Ectodermal cell (in vitro differentiated cells): Measurements from ENCODE around the gene RPS14.
A peak's percentile ranks its signal among the peaks of the same experiment; 100 is the strongest.
"Not testable (repeated sequence)": the region's sequence is repeated elsewhere in the genome, so short reads cannot be mapped to it uniquely, and the experiment has no call there.

Experiments
- H3K27ac ChIP-seq: 2 replicates; pipeline ENCODE4 v1.7.0; 2013; ENCODE audit warnings: mild to moderate bottlenecking, low read depth, low read length; ENCODE audit not compliant: insufficient read depth, poor library complexity, severe bottlenecking
- H3K27me3 ChIP-seq: 2 replicates; pipeline ENCODE4 v1.7.0; 2013; ENCODE audit warnings: mild to moderate bottlenecking, low read length; ENCODE audit not compliant: insufficient read depth, control insufficient read depth, poor library complexity, severe bottlenecking
- H3K36me3 ChIP-seq: one replicate; pipeline ENCODE4 v1.7.0; 2013; ENCODE audit warnings: low read length; ENCODE audit not compliant: control insufficient read depth, insufficient read depth
- H3K4me1 ChIP-seq: one replicate; pipeline ENCODE4 v1.7.0; 2013; ENCODE audit warnings: low read length; ENCODE audit not compliant: control insufficient read depth, insufficient read depth
- H3K4me3 ChIP-seq: 2 replicates; pipeline ENCODE4 v1.7.0; 2013; ENCODE audit warnings: low read depth, low read length, control low read depth; ENCODE audit not compliant: insufficient read depth
- H3K9me3 ChIP-seq: 2 replicates; pipeline ENCODE4 v1.7.0; 2013; ENCODE audit warnings: mild to moderate bottlenecking, low read length, moderate library complexity; ENCODE audit not compliant: control insufficient read depth
- WGBS, 2 experiments: methylation state at CpG; one replicate each; pipeline ENCODE4 v1.1.7; 2013; ENCODE audit warnings: missing lambda C conversion rate in 2 of 2; 5-methylcytosine and 5-hydroxymethylcytosine counted together

RPS14 gene

DNA sequence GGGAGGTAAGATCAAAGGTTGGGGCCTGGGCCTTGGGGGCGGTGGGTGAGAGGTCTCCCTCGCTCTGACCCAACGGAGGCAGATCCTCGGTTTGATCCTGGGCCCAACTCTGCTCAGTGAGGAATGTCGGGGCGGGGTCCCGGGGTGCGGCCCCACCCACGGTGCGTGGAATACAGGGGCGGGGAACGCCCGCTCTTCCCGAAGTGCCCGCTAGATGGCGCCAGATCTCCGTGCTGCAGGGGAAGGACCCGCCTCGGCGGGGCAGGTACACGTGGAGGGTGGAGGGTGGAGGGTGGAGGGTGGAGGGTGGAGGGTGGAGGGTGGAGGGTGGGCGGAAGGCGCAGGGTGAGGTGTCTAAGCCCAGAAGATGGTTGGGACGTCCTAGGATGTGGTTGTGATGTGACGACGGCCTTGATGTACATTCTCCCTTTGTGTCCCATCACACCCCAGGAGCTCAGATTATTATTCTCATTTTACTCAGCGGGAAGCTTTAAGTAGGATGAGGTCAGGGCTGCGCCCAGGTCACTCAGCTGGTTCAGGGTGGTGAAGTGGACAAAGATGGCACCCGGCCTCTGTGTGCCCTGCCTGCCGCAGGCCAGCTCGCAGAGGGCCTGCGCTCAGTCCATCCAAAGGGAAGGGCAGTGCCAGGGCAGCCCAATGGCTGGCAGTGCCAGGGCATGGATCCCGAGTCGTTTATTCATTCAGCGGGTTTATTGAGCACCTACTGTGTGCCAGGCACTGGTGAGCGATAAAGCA lies 9.4 kb upstream of the RPS14 start:
- H3K36me3 ChIP-seq, result no peaks in the 10 kb centered on the region
- no peaks in the 10 kb centered on the region for H3K27me3 ChIP-seq
- H3K4me1 ChIP-seq, result peaks cover 9% of the 10 kb centered on the region
- H3K27ac ChIP-seq, result no peak overlapping the region
- WGBS, 2 experiments, result 28 to 32% methylated on average over 31 to 36 of the region's 36 CpGs
- no peak overlapping the region for H3K4me3 ChIP-seq
- H3K9me3 ChIP-seq, result no peaks in the 10 kb centered on the region

DNA sequence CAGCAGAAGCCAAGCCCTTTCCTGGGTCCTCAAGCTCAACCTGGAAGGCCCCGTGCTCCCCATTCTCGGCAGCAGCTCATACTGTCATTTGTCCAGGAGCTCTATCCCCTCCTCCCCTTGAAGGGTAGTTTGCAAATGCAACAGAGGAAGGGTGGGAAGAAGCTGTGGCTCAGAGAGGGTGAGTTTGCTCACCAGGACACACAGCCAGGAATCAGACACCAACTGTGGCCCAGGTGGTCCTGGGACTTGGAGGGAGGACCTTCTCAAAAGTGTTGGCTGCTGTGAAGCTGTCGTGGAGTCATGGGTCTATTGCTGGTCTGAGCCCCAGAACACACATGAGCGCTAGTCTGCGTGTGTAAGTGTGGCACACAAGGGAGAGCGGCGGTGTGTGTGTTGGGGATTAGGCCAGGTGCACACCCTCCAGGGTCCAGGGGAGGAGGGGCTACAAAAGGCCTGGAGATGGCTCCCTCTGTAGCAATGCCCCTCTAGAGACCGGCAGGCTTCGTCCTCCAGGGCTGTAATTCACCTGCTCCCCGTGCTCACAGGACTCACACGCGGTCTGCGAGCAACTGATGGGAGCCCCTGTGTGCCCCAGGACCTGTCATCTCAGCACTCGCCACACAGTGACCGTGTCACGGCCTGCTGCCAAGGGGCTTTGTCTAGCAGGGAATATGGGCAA lies 8.2 kb upstream of the RPS14 start:
- Histone ChIP-seq H3K27ac (no peak overlapping the region), H3K4me3 (no peak overlapping the region), H3K36me3 (no peaks in the 10 kb centered on the region), H3K27me3 (no peaks in the 10 kb centered on the region), H3K9me3 (no peaks in the 10 kb centered on the region), H3K4me1 (peaks cover 9% of the 10 kb centered on the region)
- WGBS, 2 experiments, result 92 to 94% methylated on average over 16 of the region's 16 CpGs

DNA sequence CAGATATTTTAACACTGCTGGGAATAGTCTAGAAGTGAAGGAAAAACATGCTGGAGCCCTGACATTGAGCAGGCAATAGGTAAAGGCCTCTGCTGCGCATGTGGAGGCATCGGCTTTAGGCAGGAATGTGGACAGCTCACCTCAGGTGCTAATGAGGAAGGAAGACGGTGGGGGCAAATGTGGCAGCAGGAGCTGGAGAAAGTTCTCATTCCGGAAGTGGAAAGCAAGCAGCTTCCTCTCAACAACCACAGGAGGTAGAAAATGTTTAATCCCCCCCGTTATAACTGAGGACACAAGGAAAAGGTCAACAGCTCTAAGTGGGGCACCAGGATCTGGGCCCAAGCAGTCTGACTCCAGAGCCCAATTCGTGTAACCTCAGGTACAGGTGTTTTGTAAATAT lies 7.6 kb upstream of the RPS14 start:
- Histone ChIP-seq H3K27ac (no peak overlapping the region), H3K4me1 (peaks cover 9% of the 10 kb centered on the region), H3K27me3 (no peaks in the 10 kb centered on the region), H3K4me3 (no peak overlapping the region), H3K9me3 (no peaks in the 10 kb centered on the region), H3K36me3 (no peaks in the 10 kb centered on the region)
- 75 to 81% methylated on average over 6 of the region's 6 CpGs for WGBS, 2 experiments

DNA sequence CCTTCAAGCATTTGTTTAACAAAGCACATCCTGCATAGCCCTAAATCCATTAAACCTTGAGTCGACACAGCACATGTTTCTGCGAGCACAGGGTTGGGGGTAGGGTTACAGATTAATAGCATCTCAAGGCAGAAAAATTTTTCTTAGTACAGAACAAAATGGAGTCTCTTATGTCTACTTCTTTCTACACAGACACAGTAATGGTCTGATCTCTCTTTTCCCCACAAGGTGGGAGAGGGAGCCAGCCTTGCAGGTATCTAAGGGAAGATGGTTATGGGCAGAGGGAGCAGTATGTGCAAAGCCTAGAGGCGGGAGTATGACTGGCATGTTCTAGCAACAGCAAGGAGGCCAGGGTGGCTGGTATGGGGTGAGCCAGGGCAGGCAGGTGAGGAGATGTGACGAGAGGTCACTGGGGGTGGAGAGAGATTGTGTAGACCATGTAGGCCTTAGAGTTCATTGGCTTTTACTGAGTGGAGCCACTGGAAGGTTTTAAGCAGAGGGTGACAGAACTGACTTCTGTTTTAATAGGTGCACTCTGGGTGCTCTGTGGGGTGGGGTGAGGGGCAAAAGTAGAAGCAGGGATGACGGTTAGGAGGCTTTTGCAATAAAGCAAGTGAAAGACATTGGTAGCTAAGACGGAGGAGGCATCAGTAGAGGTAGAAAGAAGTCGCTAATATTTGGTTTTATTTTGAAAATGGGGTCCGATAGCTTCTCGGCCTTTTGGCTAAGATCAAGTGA lies 5.1 kb upstream of the RPS14 start:
- H3K27ac ChIP-seq, result no peak overlapping the region
- H3K4me3 ChIP-seq, result no peak overlapping the region
- H3K27me3 ChIP-seq, result no peaks in the 10 kb centered on the region
- H3K9me3 ChIP-seq, result no peaks in the 10 kb centered on the region
- H3K4me1 ChIP-seq, result no peaks in the 10 kb centered on the region
- 90 to 96% methylated on average over 7 of the region's 9 CpGs for WGBS, 2 experiments
- H3K36me3 ChIP-seq, result no peaks in the 10 kb centered on the region

DNA sequence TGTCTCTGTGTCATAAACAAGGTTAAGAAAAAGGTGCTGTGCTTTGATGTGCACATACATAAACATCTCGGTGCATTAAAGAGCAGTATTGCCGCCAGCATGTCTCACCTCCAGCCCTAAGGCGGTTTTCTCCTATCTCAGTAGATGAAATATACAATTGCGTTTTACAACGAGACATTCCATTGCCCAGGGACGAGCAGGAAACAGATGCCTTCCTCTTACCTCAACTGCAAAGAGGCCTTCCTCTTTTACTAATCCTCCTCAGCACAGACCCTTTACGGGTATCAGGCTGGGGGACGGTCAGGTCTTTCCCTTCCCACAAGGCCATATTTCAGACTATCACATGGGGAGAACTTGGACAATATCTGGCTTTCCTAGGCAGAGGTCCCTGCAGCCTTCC lies 4.5 kb upstream of the RPS14 start:
- not testable (repeated sequence) for H3K4me3 ChIP-seq, H3K27me3 ChIP-seq, H3K9me3 ChIP-seq, H3K4me1 ChIP-seq, H3K27ac ChIP-seq, H3K36me3 ChIP-seq
- WGBS, 2 experiments, result 91 to 93% methylated on average over 7 to 8 of the region's 8 CpGs

DNA sequence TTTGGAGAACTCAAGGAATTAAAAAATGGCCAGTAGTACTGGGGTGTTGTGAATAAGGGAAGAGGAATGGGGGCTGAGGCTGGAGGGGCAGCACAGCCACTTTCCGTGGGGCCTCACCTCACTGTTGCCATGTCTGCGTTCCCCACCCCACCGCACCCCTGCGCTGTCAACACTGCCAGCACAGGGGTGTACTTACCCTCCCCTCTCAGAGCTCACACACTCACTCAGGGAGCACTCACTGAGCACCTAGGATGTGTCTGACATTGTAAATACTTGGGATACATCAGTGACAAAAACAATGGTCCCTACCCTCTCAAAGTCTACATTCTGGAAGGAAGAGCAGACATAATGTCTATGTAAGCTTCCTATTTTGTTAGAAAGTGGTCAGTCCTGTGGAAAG lies 3.4 kb upstream of the RPS14 start:
- H3K27ac ChIP-seq, result no peak overlapping the region
- H3K36me3 ChIP-seq, result peaks cover under 1% of the 10 kb centered on the region
- no peak overlapping the region for H3K4me3 ChIP-seq
- H3K4me1 ChIP-seq, result peaks cover 4% of the 10 kb centered on the region
- no peaks in the 10 kb centered on the region for H3K9me3 ChIP-seq
- H3K27me3 ChIP-seq, result no peaks in the 10 kb centered on the region
- 97% methylated on average over 4 of the region's 4 CpGs for WGBS, 2 experiments

DNA sequence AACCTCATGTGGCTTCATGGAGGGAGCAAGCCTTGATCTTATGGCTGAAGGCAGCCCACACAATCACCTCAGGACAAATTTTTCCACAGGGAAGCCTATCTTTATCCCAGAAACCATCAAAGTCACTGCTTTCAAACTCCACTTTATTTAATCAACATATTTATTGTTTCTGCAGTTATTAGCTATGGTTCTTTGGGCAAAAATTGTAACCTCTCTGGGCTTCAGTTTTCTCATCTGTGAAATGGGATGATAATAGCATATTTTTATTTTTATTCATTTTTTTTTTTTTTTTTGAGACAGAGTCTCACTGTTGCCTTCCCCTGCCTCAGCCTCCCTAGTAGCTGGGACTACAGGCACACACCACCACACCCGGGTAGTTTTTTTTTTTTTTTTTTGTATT lies 2.1 kb upstream of the RPS14 start:
- H3K4me1 ChIP-seq, result peaks cover 6% of the 10 kb centered on the region
- H3K4me3 ChIP-seq, result no peak overlapping the region
- H3K27me3 ChIP-seq, result no peaks in the 10 kb centered on the region
- no peak overlapping the region for H3K27ac ChIP-seq
- H3K36me3 ChIP-seq, result peaks cover 13% of the 10 kb centered on the region
- H3K9me3 ChIP-seq, result no peaks in the 10 kb centered on the region
- WGBS, 2 experiments, result 67 to 86% methylated on average over 1 of the region's 1 CpG

DNA sequence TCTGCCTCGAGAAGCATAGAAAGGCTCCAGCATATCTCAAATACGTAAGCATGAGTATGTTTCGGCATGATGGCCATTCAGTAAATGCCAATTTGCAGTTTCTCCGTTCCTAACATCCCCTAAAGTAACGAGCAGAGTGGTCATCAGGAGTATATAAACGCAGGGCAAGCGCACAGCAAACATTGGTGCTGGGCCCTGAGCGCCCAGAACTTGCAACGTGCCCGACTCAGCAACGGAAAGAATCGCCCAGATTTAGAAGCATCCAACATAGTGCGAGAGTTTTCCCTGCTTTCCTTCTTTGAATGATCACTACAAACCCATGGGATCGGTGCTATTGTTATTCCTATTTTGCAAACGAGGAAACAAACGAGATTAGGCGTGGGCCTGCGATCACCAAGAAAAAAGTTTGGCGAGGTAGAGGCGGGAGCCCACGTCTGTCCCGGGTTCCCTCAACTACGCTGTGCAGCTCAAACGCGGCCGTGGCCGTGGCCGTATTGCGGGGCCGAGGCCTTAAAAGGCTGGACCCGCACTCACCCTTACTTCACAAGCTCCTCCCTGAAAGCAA lies 505 bp downstream of the RPS14 start:
- Histone ChIP-seq H3K36me3 (peaks cover 37% of the 10 kb centered on the region), H3K9me3 (no peaks in the 10 kb centered on the region), H3K27ac (peak overlapping the region; percentile 79), H3K4me1 (peaks cover 6% of the 10 kb centered on the region), H3K27me3 (no peaks in the 10 kb centered on the region), H3K4me3 (peak overlapping the region; percentile 97)
- WGBS, 2 experiments, result 1% methylated on average over 31 of the region's 31 CpGs

DNA sequence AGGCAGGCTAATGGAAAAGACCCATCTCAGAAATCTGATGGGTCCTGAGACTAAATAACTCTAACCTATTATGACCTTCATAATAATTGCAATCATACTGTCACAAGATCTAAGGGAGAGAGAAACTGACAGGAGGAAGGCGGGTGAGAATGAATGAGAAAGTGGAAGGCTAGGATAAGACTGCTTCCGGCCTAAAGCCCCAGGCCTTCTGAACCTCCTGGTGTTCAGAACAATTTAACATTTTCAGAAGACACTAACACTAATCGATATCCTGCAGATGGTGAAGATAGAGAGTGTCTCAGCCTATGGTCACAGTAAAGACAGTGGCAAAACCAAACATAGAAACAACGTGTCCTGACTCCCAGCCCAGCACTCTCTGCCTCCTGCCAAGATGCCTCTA lies 1.2 kb downstream of the RPS14 start:
- 37 to 38% methylated on average over 4 of the region's 4 CpGs for WGBS, 2 experiments
- H3K4me3 ChIP-seq, result peak overlapping the region; percentile 97
- peak overlapping the region; percentile 79 for H3K27ac ChIP-seq
- H3K36me3 ChIP-seq, result peaks cover 42% of the 10 kb centered on the region
- peaks cover 6% of the 10 kb centered on the region for H3K4me1 ChIP-seq
- H3K9me3 ChIP-seq, result no peaks in the 10 kb centered on the region
- H3K27me3 ChIP-seq, result no peaks in the 10 kb centered on the region

DNA sequence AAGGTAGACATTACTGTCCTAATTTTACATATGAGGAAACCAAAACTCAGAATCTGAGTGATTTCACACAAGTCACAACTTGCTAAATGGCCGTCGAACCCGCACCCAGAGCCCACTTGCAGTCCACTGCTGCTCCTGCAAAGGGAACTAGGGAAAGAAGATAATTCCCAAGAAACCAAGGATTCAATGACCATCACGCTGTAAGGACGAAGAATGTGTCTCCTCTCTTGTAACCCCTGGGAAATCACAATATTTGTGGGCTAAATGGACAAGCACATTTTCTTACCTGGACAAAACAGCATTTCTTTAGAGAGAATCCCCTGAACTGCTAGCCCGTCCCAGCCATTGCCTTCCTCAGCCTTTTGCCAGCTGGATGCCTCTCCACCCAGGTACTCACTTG lies 2.4 kb downstream of the RPS14 start:
- Histone ChIP-seq H3K4me1 (peaks cover 6% of the 10 kb centered on the region), H3K27ac (no peak overlapping the region), H3K9me3 (no peaks in the 10 kb centered on the region), H3K27me3 (no peaks in the 10 kb centered on the region), H3K4me3 (no peak overlapping the region), H3K36me3 (peaks cover 42% of the 10 kb centered on the region)
- WGBS, 2 experiments, result 94 to 98% methylated on average over 6 of the region's 6 CpGs
